ENCODE results near the gene WNT7B. TPM values are rescaled to one million over a fixed set of nuclear protein-coding genes. Genes with fewer than 3 reads are reported as not detected.

Gene WNT7B
- polyA plus RNA-seq, 12 donors: 0.04 to 15.2 (median 0.19) TPM; not detected in 3

DNA sequence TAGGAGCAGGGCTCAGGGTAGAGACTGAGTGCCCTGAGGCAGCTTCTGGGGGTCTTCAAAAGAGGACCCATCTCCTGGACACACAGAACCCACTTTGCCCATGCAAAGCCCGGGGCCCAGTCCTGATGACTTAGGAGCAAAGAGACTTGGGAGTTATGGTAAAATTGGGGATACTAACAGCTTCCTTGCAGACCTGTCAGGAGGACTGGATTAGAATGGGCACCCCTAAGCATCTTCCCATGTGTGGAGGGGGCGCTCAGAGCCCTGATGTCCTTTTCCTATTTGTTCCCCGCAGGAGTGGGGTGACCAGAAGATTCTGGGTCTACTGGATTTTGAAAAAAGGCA, 100.0 kb downstream of the WNT7B start:
- no peak for DNase-seq

- no peak for DNase-seq
These were observed 100.6 kb downstream of the WNT7B start for GRCh38 chr22:45876136-45877035.

DNA sequence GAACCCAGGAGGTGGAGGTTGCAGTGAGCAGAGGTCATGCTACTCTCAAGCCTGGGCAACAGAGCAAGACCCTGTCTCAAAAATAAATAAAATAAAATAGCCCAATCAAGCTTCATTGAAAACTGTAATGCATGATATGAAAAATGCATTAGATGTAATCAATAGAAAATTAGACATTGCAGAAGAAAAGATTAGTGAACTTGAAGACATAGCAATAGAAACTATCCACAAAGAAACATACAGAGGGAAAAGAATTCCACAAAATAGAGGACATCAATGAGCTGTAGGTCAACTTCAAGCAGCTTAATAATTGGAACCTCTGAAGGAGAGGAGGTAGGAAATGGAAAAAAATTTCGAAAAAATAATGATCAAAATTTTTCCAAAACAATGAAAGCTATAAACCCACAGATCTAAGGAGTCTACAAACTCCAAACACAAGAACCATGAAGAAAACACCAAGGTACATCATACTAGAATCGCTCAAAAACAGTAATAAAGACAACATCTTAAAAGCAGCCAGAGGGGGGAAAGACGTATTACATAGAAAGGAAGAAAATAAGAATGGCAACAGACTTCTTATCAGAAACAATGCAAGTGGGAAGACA, 104.2 kb downstream of the WNT7B start:
- DNase-seq: no peak

- DNase-seq: no peak
These were observed 105.2 kb downstream of the WNT7B start for GRCh38 chr22:45871721-45872120.

Other genes starting within 250 kb of the WNT7B start
- gene PPARA, start 173.4 kb upstream of the WNT7B start, polyA plus RNA-seq (ENCODE audit: insufficient read length in 12 of 12): 10 to 100 TPM in 11 of 12 donors, not detected in 1; 15.8 to 26.9 (median 21.0) TPM

Data from muscle of arm (tissue), 12 donors.